HepG2 (cell line): ENCODE measurements around the gene TMEM9. TPM values are rescaled to one million over a fixed set of nuclear protein-coding genes. Genes with fewer than 3 reads are reported as not detected.

Experiments used
- ATAC-seq: fragments of 200-7000 bp; cut with Tn5 transposase; 3 replicates; pipeline ENCODE4 v1.9.1; 2020; ENCODE audit warnings: mild to moderate bottlenecking, moderate library complexity
- BruUV-seq: library from RNA; stranded (reverse); fragments of 400-500 nt; replicated peaks from 2 replicates; lab custom pipeline; 2021; lab: Mats Ljungman, UMichigan
- CTCF ChIA-PET: fragments of 300-600 bp; formaldehyde crosslinking; extraction: SDS; loops from one replicate; lab custom pipeline; 2021; ENCODE audit warnings: low total read pairs, inconsistent platforms, low intra/inter-chr PET ratio; lab: Yijun Ruan, JAX
- POLR2A ChIA-PET: fragments of 350-600 bp; sonication (Branson Sonifier 250); formaldehyde crosslinking; loops from one replicate; lab custom pipeline; 2020; ENCODE audit warnings: antibody characterized with exemption, inconsistent platforms; lab: Yijun Ruan, JAX
- DNase-seq: peaks from one replicate; pipeline ENCODE4 v3.0.0-alpha.2; 2015; ENCODE audit warnings: low spot score
- FAIRE-seq: peaks from 3 replicates; lab custom pipeline; 2011; peaks lifted over from hg19 to GRCh38; lab: Jason Lieb, UNC
- H2AFZ ChIP-seq: one replicate; pipeline ENCODE4 v1.6.1; 2011; ENCODE audit warnings: low read length, inconsistent platforms
- H3K27ac ChIP-seq: fragments of 300-600 bp; 3 replicates; pipeline ENCODE4 v1.8.0; 2011; ENCODE audit warnings: mixed run types, mild to moderate bottlenecking, mixed read lengths, low read length, inconsistent platforms; ENCODE audit not compliant: insufficient read depth; ENCODE audit errors: extremely low read length
- H3K27me3 ChIP-seq, 2 experiments: fragments of 200-600 bp in 1 of 2; 2 replicates in 1 of 2; 3 replicates in 1 of 2; pipeline versions ENCODE4 v1.6.0 to v1.8.0; 2011; ENCODE audit warnings: low read length in 2 of 2, mild to moderate bottlenecking in 2 of 2, moderate library complexity in 2 of 2, inconsistent platforms in 1 of 2; ENCODE audit not compliant: insufficient read depth in 2 of 2, control insufficient read depth in 1 of 2
- H3K36me3 ChIP-seq, 2 experiments: fragments of 200-600 bp in 1 of 2; replicated peaks in 1 of 2; 2 replicates in 1 of 2; 3 replicates in 1 of 2; pipeline versions ENCODE4 v1.5.1 to v1.8.0; 2011; ENCODE audit warnings: low read length in 2 of 2, inconsistent platforms in 1 of 2; ENCODE audit not compliant: insufficient read depth in 2 of 2, control insufficient read depth in 1 of 2
- H3K4me1 ChIP-seq: 2 replicates; pipeline ENCODE4 v1.5.1; 2012; ENCODE audit warnings: low read length, inconsistent platforms; ENCODE audit not compliant: insufficient read depth
- H3K4me2 ChIP-seq: 2 replicates; pipeline ENCODE4 v1.6.0; 2011; ENCODE audit warnings: low read depth, low read length, inconsistent platforms
- H3K4me3 ChIP-seq, 3 experiments: fragments of 200-600 bp in 1 of 3; sonication (generic), shearing (Covaris generic) in 1 of 3; replicated peaks in 1 of 3; 2 replicates each; pipeline ENCODE4 v1.5.1; 2011 to 2016; ENCODE audit warnings: low read length in 3 of 3, inconsistent platforms in 2 of 3, low read depth in 2 of 3, mild to moderate bottlenecking in 2 of 3, control low read depth in 1 of 3, mixed read lengths in 1 of 3; ENCODE audit not compliant: insufficient read depth in 1 of 3
- H3K79me2 ChIP-seq: one replicate; pipeline ENCODE4 v1.6.1; 2011; ENCODE audit warnings: low read length, inconsistent platforms; ENCODE audit not compliant: insufficient read depth
- H3K9ac ChIP-seq: 2 replicates; pipeline ENCODE4 v1.6.0; 2011; ENCODE audit warnings: mild to moderate bottlenecking, low read depth, low read length, inconsistent platforms; ENCODE audit not compliant: insufficient read depth
- H3K9me3 ChIP-seq: 2 replicates; pipeline ENCODE4 v1.5.1; 2012; ENCODE audit warnings: mild to moderate bottlenecking, low read length
- H4K20me1 ChIP-seq: 2 replicates; pipeline ENCODE4 v1.6.0; 2011; ENCODE audit warnings: inconsistent platforms, mild to moderate bottlenecking, low read length, moderate library complexity; ENCODE audit not compliant: insufficient read depth
- ARNT2 ChIP-seq: sonication (generic); formaldehyde crosslinking; IDR thresholded peaks from 2 replicates; pipeline ENCODE4 v1.8.0; 2022; ENCODE audit warnings: mild to moderate bottlenecking, low read depth, missing genetic modification reagents, moderate library complexity
- ATF6 ChIP-seq: sonication (generic); formaldehyde crosslinking; conservative IDR thresholded peaks from 2 replicates; pipeline ENCODE4 v1.4.0; 2020; ENCODE audit warnings: missing genetic modification reagents
- ATF7-NPFF ChIP-seq: sonication (generic); formaldehyde crosslinking; IDR thresholded peaks from 2 replicates; pipeline ENCODE4 v1.8.1; 2023; ENCODE audit warnings: mild to moderate bottlenecking, low read depth, missing genetic modification reagents, moderate library complexity
- BRD4 ChIP-seq: sonication (generic); formaldehyde crosslinking; IDR thresholded peaks from 2 replicates; pipeline ENCODE4 v1.4.0; 2020; ENCODE audit warnings: missing genetic modification reagents
- ELK4 ChIP-seq: sonication (generic); formaldehyde crosslinking; IDR thresholded peaks from 2 replicates; pipeline ENCODE4 v1.9.0; 2021; ENCODE audit warnings: missing genetic modification reagents, borderline replicate concordance
- HNF1B ChIP-seq: sonication (generic); formaldehyde crosslinking; IDR thresholded peaks from 2 replicates; pipeline ENCODE4 v1.5.1; 2020; ENCODE audit warnings: mild to moderate bottlenecking, moderate library complexity, missing genetic modification reagents
- HNF4G ChIP-seq, 2 experiments: sonication (generic) in 1 of 2; formaldehyde crosslinking in 1 of 2; IDR thresholded peaks; 2 replicates each; pipeline versions ENCODE4 v1.4.0 to v1.6.1; 2011 to 2020; ENCODE audit warnings: borderline replicate concordance in 2 of 2, low read depth in 2 of 2, mild to moderate bottlenecking in 2 of 2, low read length in 1 of 2, missing genetic modification reagents in 1 of 2, moderate library complexity in 1 of 2
- JUND ChIP-seq: sonication (generic); formaldehyde crosslinking; IDR thresholded peaks from 2 replicates; pipeline ENCODE4 v1.8.0; 2022; ENCODE audit warnings: mild to moderate bottlenecking, missing genetic modification reagents
- SP5 ChIP-seq: IDR thresholded peaks from 2 replicates; pipeline ENCODE4 v1.6.1; 2016; ENCODE audit warnings: low read depth, borderline replicate concordance
- TEAD3 ChIP-seq: optimal IDR thresholded peaks from 2 replicates; pipeline ENCODE3; 2016; ENCODE audit warnings: borderline replicate concordance
- ZBTB33 ChIP-seq: sonication (generic); formaldehyde crosslinking; IDR thresholded peaks from 2 replicates; pipeline ENCODE4 v1.4.0; 2020; ENCODE audit warnings: missing genetic modification reagents
- ZFY ChIP-seq: sonication (generic); formaldehyde crosslinking; IDR thresholded peaks from 2 replicates; pipeline ENCODE4 v1.4.0; 2020; ENCODE audit warnings: missing genetic modification reagents
- WGBS: methylation state at CpG from one replicate; pipeline ENCODE4 v1.1.6; 2017; ENCODE audit warnings: low lambda C conversion rate; 5-methylcytosine and 5-hydroxymethylcytosine counted together
- in situ Hi-C: cut with HindIII; loops from 2 replicates; pipeline ENCODE4 v1.10.0; 2017; ENCODE audit warnings: low pct_unique_long_range_greater_than_20kb; ENCODE audit not compliant: extremely low pct_ligation_motif_present
- intact Hi-C: fragments of 100-400 bp; cut with micrococcal nuclease; formaldehyde crosslinking; loops from one replicate; pipeline ENCODE4 v1.10.0; 2022; ENCODE audit not compliant: unreplicated experiment
- polyA plus RNA-seq, 8 experiments: library from polyadenylated mRNA; depleted of rRNA in 3 of 8; stranded (reverse) in 7 of 8; unstranded in 1 of 8; fragments of >200 nt; fragmentation: Illumina TruSeq in 4 of 8; extraction: Trizol in 4 of 8; gene quantifications; 2 replicates each; pipeline versions ENCODE4 v1.2.1 to v1.2.3, GENCODE V29; 2011 to 2016; ENCODE audit warnings: low read depth in 4 of 8, missing spikeins in 1 of 8, mixed read lengths in 1 of 8; ENCODE audit not compliant: insufficient read depth in 1 of 8
- total RNA-seq, 5 experiments: library from RNA; depleted of rRNA; stranded (reverse); fragments of >200 nt; fragmentation: Illumina TruSeq; extraction: Trizol; gene quantifications; 2 replicates each; pipeline ENCODE4 v1.2.3, GENCODE V29; 2016; ENCODE audit warnings: low read depth in 1 of 5

TMEM9 gene
- total and polyA plus RNA-seq, 2 of the 13 experiments (the other 11 are each of a cell fraction or from before 2014, with no cell fraction given), result 60.9 to 102 TPM

GRCh38 chr1:201105688-201106087 lies 48.6 kb downstream of the TMEM9 start:
- no peaks in the 10 kb centered on the region for H3K79me2 ChIP-seq
- CTCF ChIA-PET, result no interaction called here
- H4K20me1 ChIP-seq, result no peaks in the 10 kb centered on the region
- FAIRE-seq (no peak), ATAC-seq (no peak), DNase-seq (no peak)
- no peak overlapping the region for H2AFZ ChIP-seq
- H3K36me3 ChIP-seq, result no peaks in the 10 kb centered on the region
- no peaks in the 10 kb centered on the region for H3K4me1 ChIP-seq
- H3K27ac ChIP-seq, result no peak overlapping the region
- intact Hi-C loops, result no loop called here
- peaks cover 0 to 31% of the 10 kb centered on the region in 2 experiments; a peak in 1 of 5 replicates for H3K27me3 ChIP-seq
- no peak overlapping the region for H3K9ac ChIP-seq
- no TSS peak for BruUV-seq
- WGBS, result 7% methylated on average over 4 of the region's 5 CpGs
- no peaks in the 10 kb centered on the region for H3K9me3 ChIP-seq
- in situ Hi-C loops, result no loop called here
- TF ChIP-seq SP5 (no peak), TEAD3 (no peak), BRD4 (CRISPR knock-in tag) (no peak), ZFY (CRISPR knock-in tag) (no peak)
- TF ChIP-seq, all 625 proteins: peak for 0
- Histone ChIP-seq H3K4me2 (no peak overlapping the region), H3K4me3 (no peak overlapping the region)
- POLR2A ChIA-PET, result no interaction called here

GRCh38 chr1:201104141-201104540 lies 50.1 kb downstream of the TMEM9 start:
- CTCF ChIA-PET, result no interaction called here
- BruUV-seq, result no TSS peak
- intact Hi-C loops, result no loop called here
- TF ChIP-seq ARNT2 (CRISPR knock-in tag) (no peak), ATF7-NPFF (CRISPR knock-in tag) (no peak), ELK4 (CRISPR knock-in tag) (no peak), HNF4G (IDR thresholded peaks at IDR 0.05; ENCODE audit: borderline replicate concordance, low read depth, low read length) (no peak), HNF4G (CRISPR knock-in tag; IDR thresholded peaks at IDR 0.05; ENCODE audit: borderline replicate concordance, low read depth) (no peak), ATF6 (CRISPR knock-in tag) (no peak), HNF1B (CRISPR knock-in tag) (no peak), ZBTB33 (no peak), JUND (CRISPR knock-in tag) (no peak)

More at GRCh38 chr1:201104141-201104540, 50.1 kb downstream of the TMEM9 start:
- POLR2A ChIA-PET, result no interaction called here
- no peak overlapping the region for H3K4me2 ChIP-seq
- no peaks in the 10 kb centered on the region for H4K20me1 ChIP-seq
- H3K27me3 ChIP-seq, result peaks cover 0 to 41% of the 10 kb centered on the region in 2 experiments; a peak in 2 of 5 replicates
- H3K27ac ChIP-seq, result no peak overlapping the region
- no peak overlapping the region for H3K9ac ChIP-seq
- in situ Hi-C loops, result no loop called here
- H3K79me2 ChIP-seq, result no peaks in the 10 kb centered on the region
- DNase-seq (no peak), FAIRE-seq (no peak), ATAC-seq (no peak)
- H3K9me3 ChIP-seq, result no peaks in the 10 kb centered on the region
- H3K36me3 ChIP-seq, result no peaks in the 10 kb centered on the region
- H3K4me1 ChIP-seq, result no peaks in the 10 kb centered on the region
- 0% methylated on average over 1 of the region's 1 CpG for WGBS
- H2AFZ ChIP-seq, result no peak overlapping the region
- H3K4me3 ChIP-seq, result no peak overlapping the region
